ENCODE results near the gene NEK4.

Gene NEK4

DNA sequence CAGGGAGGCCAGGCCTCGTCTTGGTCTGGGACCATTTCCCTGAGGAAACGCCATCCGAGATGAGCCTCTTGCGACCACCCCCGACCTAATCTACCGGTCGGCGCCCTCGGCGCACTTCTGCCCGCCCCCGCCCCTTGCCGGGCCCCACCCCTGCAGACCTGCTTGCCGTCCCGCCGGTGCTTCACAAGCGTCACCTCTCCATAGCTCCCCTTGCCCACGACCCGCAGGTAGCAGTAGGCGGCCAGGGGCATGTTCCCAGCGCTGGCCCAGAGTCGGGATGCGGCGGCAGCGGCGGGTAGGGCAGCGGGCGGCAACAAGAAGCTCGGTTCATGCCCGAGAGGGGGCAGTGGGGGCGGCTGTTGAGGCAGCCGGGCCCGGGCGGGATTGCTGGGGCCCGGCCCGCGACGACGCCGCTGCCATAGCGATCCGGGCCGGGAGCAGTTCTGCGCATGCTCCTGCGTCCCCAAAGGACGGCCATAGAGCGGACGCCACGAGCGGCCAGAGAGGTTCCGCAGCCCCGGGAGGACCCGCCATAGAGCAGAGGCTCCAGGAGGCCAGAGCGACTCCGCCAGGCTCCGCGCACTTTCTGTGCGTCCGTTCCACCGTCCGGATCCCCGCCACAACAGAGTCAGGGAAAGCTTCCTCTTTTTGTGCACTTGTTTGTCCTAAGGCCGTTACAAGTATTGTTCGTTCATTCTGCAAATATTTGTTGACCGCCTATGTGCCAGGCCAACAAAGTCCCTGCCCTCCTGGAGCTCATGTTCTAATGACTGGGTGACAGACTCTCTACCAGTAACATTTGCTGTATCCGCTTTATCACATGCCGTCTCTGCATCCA, at the start of gene NEK4:
NEK4 (minus strand) TSS at position 445 of the 838 bp plus-strand sequence; CDS start at position 251, 194 bp downstream.
- DNase-seq = peak; percentile 35 to 92 (median 86)

DNA sequence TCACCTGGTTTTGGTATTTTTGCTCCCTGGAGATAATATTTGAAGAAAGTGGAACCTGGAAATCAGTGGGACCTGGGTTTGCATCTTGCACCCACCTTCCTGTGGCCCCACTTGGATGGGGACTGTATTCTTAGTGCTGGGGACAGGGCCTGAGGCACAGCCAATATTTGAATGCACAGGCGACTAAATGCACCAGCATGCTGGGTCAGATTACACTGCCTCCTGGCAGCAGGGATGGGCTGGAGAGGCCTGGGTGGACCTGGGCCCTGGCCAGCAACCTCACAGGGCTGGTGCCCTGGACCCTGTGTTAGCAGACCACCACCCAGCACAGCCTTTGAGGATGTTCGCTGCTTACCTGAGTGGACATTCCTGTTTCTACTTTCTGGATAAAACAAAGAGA, 49.2 kb upstream of the NEK4 start:
- no peak for DNase-seq

DNA sequence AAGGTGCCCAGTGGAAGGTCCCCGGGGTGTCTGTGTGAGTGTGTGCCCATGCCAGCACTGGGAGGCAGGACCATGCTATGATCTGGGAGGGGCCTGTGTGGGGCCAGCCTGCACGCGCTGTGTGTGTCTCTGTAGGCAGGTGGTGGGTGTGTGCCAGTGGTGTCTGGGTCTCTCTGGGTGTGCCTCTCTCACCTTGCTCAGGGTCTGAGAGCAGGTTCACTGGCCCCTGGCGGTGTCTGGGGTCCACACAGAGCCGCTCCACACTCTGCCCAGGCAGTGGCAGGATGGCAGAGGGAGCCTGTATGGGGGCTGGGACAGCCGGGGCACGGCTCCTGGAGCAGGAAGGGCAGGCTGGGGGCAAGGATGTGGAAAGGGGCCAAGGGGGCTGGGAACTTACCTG, 47.1 kb upstream of the NEK4 start:
- no peak for DNase-seq

DNA sequence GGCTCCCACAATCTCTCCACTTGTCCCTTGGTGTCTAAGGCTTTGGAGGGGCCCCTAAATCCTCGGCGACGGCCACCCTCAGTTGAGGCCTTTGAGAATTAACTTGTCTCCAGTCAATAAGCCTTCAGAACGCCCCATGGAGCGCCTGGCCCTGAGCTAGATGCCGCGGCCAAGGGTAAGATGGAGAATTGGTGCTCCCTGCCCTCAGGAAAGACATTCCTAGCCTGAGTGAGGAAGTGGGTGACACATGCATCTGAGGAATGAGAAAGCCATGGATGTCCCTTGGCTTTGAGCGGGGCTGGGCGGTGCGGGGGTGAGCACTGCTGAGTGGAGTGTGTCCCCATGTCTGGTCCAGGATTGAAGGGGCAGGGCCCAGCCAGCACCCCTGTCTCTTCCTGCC, 46.5 kb upstream of the NEK4 start:
- DNase-seq = no peak

DNA sequence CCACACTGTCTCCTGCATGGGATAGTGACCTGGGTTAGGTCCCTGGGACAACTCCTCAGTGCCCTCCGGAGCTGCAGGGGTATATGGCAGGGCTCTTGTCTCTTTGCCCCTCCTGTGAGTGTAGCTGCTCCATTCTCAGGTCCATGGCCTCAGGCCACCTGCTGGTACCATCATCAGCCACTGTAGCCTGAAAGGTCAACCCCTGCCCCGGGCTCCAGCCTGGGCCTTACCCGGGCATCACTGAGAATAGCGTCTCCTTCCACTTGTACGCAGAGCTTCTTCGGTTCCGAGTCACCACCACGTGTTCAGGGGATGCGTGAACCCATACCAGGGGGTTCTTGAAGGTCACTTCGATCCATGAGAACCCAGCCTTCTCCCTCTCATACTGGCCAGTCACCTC, 45.9 kb upstream of the NEK4 start:
- no peak for DNase-seq

DNA sequence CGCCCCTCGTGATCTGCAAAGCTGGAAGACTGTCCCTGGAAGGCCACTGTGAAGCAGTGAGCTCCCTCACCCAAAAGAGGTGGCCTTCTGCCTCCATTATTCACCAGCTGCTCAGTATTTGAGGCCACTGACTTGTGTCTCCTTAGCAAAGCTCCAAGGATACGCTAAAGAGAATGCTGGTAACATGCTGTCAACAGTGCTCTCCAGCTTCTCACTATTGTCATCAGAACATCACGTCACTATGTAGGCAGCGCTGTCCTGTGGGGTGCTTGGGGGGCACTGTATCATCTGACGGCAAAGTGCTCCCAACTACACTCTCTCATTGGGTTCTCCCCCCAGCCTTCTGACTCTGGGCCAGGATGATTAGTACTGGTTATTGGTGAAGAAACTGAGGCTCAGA, 45.5 kb upstream of the NEK4 start:
- DNase-seq = no peak

DNA sequence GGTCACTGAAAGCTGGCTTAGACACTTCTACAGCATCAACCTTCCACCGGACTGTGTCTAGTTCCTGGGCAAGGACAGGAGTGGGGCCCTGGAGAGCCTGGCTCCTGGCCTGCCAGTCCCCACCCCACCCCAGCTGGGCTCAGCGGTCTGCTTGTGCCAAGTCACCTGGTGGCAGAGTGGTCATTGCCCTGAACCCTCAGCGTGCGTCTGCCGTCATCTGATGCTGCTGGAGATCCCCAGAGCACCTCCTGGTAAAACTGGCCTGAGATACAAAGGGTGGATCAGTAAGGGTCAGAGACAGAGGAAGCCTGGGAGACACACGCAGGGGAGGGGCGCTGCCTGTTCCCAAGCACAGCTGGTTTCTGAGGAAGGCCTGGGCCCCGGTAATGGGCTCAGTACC, 43.1 kb upstream of the NEK4 start:
- DNase-seq = no peak

DNA sequence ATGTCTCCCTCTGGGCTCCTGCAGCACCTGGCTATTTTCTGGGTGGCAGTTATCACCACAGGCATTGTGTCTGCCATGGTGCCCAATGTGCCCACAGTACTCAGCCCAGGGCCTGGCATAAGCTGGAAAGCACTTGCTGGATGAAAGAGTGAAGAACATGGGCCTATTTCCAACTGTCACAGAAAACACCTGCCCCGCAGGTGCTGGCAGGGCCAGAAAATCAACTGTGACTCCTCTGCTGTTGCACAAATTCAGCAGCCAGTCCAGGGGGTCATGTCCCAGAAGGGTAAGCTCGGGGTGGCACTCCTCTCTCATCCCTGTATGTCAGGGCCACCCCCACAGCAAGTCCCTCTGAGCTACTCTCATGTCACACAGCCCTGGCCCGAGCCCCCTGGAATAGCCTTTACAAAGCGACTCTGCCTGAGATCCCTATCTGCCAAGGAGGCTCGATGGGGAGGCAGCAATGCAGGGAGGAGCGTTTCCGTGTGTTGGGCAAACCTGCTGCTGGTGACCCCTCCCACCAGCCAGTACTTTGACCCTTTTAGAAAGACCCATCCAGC, 40.8 kb upstream of the NEK4 start:
- peak in 1 of 14 donors; percentile 47 for DNase-seq

DNA sequence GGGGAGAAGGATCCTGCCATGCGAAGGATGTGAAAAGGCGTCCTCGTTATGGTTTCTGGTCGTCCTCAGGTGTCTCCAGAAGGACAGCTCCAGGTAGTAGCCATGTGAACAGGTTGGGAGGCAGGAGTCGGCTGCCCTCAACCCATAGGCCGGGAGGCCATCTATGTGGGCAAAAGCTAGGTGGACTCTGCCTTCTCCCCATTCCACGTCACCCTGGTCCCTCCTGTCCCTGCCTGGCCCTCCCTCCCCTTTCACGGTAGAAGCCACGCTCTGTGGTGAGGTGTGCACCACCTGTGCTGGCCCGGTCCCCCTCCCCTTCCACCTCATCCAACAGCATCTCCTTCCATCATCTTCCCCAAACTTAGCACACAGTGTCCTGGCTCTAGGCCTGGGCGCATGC, 40.2 kb upstream of the NEK4 start:
- no peak for DNase-seq

DNA sequence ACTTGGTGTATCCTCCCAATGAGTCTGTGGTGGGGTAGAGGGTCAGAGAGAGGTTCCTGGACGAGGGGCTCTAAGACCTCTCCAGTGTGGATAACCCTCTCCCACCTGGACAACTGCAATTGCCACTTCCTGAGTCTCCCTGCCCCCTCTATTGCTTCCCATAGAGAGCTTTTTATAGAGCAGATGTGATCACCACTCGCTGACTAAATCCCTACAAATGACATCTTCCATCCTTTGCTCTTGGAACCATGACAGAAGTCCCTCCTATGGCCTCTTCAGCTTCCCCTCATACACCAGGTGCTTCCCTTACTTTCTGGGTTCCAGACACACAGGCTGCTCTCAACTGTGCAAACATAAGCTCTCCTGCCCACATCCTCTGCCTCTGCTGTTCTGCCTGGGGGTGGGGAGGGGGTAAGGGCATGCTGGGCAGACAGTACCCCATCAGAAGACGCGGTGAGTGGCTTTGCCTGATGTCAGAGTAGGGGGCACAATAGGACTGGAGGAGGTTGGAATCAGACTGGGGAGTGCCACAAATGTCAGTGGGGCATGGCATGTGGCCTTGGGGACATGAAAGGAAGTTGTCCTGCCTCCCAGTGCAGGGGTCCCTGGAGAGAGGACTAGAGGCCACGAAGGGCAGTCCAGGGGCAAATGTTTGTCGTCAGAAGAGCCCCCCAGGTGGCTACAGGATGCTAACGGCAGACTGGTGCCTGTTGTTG, 39.1 kb upstream of the NEK4 start:
- no peak for DNase-seq

DNA sequence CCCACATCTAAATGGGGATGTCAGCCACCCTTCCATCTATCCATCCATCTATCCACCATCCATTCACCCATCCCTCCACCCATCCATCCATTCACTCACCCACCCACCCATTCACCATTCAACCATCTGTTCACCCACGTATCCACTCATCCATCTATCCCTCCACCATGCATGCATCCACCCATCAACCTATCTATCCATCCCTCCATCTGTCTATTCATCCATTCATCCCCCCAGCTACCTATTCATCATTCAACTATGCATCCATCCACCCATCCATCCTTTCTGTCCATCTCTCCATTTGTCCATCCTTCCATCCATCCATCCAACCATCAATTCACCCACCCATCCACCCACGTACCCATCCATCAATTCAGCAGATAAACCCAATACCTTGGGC, 38.4 kb upstream of the NEK4 start:
- no peak for DNase-seq

DNA sequence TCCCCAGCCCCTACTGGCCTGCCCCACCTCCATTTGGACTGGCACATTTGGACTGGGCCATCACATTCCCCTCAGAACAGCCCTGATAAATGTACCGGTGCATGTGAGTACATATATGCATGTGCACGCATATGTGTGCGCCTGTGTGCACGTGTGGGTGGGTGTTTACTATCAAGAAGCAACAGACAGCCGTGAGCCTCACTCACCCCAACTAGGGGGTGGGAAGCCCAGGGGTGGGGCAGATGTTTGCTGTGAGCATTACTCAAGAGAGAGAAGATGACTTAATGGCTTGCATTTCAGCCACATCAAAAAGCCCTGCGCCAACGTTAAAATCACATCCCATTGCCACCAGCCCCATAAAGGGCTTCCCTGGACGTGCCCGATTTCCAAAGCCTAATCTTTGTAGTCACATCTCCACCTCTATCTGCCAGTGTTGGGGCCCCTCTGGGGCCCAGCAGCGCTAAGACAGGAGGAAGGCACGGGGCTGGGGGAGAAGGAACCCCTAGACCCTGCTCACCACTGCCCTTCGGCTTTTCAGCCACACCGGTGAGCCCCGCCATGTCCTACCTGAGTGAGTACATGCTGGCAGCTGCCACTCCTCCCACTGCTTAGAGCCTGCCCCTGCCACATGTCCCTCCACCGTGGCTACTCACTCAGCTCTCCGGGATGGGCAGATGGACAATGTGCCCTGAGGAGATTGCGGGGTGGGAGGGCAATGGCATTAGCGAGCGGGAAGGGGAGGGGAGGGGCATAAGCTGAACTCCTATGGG, 34.7 kb upstream of the NEK4 start:
- DNase-seq = no peak

DNA sequence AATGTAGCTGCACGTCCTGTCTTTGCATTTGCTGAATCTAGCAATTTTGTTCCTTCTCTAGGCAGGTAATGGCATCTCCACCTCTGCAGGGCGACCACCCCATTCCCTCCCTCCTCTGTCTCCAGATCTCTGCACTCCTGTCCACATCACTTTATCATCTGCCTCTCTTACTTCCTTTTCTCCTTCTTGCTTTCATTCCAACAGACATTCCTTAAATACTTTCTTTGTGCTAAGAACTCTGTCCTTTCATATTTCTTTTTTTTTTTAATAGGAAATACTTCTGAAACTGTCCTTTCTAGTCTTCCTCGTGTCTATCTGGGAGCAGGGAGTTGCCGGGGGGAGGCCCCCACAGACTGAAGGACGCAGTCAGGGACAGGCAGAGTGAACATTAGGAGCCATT, 31.1 kb upstream of the NEK4 start:
- no peak for DNase-seq

DNA sequence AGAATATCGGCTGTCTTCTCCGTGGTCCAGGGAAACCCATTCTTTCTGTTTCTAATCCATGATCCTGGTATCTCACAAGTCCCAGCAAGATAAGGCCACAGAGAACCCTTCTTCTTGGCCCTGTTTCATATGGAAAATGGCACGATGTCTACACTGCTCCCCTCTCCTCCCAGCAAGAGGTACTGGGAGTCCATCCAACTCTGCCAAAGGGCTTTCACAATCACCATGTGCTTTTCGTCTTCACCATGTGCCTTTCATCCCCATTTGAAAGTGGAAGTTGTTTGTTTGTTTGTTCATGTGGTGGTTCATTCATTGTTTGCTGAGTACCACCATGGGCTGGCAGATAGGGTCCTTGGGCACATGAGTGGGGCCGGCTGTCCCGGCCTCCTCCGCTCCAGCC, 29.3 kb upstream of the NEK4 start:
- no peak for DNase-seq

DNA sequence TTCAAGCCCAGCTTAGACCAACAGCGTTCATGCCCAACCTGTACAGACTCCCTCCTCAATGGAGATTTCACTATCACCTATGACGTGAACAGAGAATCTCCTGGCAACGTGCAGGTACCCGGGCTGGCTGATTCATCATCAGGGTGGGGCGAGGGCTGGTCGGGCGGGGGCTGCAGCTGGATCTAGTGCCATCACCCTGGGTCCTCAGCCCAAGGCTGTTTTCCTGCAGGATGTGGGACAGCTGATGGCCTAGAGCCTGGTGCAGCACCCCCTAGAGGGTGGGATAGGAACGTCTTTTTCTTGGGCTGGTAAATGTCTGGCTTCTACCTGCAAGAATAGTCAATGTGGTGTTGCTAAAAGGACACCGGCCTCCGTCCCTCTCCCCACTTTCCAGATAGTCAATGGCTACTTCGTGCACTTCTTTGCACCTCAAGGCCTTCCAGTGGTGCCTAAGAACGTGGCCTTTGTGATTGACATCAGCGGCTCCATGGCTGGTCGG, 28.3 kb upstream of the NEK4 start:
- no peak for DNase-seq

DNA sequence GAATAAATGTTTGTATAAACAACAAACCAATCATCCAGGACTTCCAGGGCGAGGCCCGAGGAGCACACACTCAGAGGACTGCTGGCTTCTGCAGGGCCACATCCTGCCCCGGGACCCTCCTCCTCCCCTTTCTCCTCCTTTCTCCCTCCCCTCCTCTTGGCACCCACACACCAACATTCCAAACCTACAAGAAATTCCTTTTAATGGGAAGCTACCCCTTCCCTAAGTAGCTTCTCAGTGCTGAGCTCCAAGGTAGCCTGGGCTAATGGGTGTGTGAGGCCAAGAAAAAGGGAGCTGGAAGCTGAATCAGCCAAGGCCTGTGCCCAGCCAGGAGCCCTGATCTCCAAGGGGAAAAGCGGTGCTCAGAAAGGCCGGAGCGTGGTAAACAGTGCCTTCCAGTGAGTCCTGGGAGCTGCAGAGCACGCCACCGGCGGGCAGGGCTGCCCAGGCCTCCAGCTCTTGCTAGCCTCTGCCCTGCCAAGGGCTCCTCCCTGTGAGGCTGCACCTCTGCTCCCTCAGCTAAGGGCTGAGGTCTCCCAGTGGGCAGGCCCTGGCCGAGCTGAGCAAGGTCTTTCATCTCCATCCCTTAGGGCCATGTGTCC, 27.7 kb upstream of the NEK4 start:
- no peak for DNase-seq

DNA sequence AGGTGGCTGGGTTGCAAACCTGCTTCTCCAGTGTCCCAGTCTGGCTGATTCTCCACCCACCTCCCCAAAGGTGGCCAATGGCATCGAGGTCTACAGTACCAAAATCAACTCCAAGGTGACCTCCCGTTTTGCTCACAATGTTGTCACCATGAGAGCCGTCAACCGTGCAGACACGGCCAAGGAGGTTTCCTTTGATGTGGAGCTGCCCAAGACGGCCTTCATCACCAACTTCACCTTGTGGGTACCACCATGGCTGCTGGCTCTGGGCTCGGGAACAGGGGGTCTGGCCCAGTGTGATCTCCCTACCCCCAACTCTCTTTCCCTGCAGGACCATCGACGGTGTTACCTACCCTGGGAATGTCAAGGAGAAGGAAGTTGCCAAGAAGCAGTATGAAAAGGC, 25.7 kb upstream of the NEK4 start:
- no peak for DNase-seq

DNA sequence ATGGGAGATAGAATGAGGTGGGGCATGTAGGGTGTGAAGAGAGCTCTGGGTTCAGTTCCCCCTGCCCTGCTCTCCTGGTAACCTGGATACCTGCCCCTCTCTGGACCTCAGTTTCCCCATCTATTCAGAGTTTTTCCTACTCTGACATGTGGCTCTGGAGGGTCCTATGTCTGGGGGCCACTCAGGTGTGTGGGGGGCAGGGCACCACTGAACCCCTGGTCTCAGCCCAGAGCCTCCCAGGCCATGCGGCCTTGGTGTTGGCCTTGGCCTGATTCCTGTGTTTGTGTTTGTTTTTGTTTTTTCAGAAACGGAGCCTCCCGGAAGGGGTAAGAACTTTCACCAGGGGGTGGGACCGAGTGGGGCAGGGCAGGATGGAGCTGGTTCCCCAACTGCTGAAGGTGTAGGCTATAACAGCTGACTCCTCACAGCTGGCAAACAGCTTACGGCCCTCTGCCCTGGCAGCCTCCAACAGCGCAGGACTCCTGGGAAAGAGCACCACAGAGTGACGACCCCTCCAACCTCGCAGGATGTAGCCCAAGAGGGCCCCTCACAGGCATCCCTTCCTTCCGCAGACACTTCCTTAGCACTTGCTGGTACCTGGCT, 24.7 kb upstream of the NEK4 start:
- DNase-seq = no peak

DNA sequence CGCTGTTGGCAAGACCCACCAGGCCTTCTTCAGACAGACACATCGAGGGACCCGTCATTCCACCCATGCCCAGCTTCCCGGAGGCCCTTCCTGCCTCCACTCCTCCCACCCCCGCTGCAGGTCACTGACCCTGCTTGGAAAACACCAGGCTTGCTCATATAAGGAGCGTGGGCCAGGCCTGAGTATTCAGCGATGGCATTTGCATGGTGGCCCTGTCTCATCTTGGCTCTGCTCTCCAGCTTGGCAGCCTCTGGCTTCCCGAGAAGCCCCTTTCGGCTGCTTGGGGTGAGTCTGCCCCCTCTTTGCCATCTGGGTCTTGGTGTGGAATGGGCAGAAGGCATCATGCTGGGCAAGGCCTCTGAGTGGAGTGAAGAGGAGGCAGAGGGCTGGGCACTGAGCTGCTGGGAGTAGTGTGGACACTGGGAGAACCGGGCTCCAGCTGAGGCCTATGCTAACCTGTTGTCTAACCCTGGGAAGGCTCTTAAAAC, 23.9 kb upstream of the NEK4 start, which contains the start of gene ITIH3:
ITIH3 (plus strand) TSS at position 185 of the 488 bp plus-strand sequence; CDS start at position 193, 8 bp downstream.
- DNase-seq = peak in 1 of 14 donors; percentile 8

DNA sequence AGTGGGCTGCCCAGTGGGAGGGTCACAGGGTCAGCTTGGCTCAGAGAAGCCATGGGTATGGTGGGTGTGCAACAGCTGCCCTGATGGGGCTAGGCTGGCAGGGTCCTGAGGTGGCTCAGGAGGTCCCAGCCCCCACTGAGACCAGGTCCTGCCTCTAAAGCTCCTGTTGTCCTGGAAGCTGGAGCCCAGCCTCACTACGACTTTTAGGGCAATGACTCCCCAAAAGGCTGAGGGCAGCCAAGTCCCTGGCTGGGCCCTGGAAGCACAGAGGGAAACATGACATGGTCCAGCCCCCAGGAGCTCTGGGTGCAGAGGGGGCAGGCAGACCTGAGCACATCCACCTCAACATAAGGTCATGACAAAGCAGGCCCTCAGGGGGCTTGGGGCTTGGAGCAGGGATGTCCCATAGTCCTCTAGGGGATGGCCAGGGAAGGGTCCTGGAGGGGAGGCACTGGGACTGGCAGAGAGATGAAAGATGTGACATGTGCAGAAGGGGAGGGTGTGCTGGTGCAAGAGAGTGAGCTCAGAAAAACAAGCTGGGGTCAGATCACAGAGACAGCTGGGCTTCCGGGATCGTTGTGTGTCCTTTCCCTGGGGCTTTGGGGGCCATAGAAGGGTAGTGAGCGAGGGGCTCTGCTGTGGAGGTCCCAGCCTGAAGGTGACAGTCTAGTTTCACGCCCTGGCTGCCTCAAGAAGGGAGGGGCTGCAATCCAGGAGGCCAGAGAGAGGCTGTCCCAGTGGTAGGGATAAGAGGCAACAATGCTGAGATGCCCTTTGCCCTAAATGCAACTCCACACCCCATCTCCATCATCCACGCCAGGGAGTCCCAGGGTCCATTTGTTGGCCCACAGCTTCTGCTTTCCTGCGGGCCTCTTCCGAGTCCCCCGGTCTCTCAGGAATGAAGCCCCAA, 23.2 kb upstream of the NEK4 start:
- DNase-seq = no peak

Data from C1 segment of cervical spinal cord (tissue), 14 donors.